DND-41 (cell line): ENCODE measurements around the gene CCDC70.

Source experiments
- ATAC-seq: fragments of 200-7000 bp; cut with Tn5 transposase; 3 replicates; pipeline ENCODE4 v1.9.1; 2021; ENCODE audit warnings: low read depth; ENCODE audit not compliant: insufficient read depth
- DNase-seq: peaks from one replicate; pipeline ENCODE4 v3.0.0-alpha.2; 2020
- H2AFZ ChIP-seq: 2 replicates; pipeline ENCODE4 v1.6.0; 2012; ENCODE audit warnings: low read depth, low read length
- H3K27ac ChIP-seq: 2 replicates; pipeline ENCODE4 v1.5.1; 2012; ENCODE audit warnings: low read length, inconsistent platforms
- H3K27me3 ChIP-seq: fragments of 200-600 bp; sonication (generic); 2 replicates; pipeline ENCODE4 v1.6.0; 2012; ENCODE audit warnings: low read length, mild to moderate bottlenecking, inconsistent platforms; ENCODE audit not compliant: insufficient read depth, poor library complexity
- H3K36me3 ChIP-seq: 2 replicates; pipeline ENCODE4 v1.5.1; 2012; ENCODE audit warnings: low read length, inconsistent platforms; ENCODE audit not compliant: insufficient read depth
- H3K4me1 ChIP-seq: 2 replicates; pipeline ENCODE4 v1.5.1; 2012; ENCODE audit warnings: mild to moderate bottlenecking, low read length; ENCODE audit not compliant: insufficient read depth
- H3K4me2 ChIP-seq: 2 replicates; pipeline ENCODE4 v1.6.0; 2012; ENCODE audit warnings: mild to moderate bottlenecking, moderate library complexity, low read length, inconsistent platforms; ENCODE audit not compliant: insufficient read depth
- H3K4me3 ChIP-seq, 2 experiments: fragments of 200-600 bp in 1 of 2; shearing (Covaris generic) in 1 of 2; 2 replicates each; pipeline ENCODE4 v1.5.1; 2012 to 2016; ENCODE audit warnings: inconsistent platforms in 2 of 2, low read length in 2 of 2, mild to moderate bottlenecking in 2 of 2, low read depth in 1 of 2, moderate library complexity in 1 of 2
- H3K79me2 ChIP-seq: 2 replicates; pipeline ENCODE4 v1.6.0; 2012; ENCODE audit warnings: low read length, inconsistent platforms; ENCODE audit not compliant: insufficient read depth
- H3K9ac ChIP-seq: 2 replicates; pipeline ENCODE4 v1.6.0; 2012; ENCODE audit warnings: low read depth, mild to moderate bottlenecking, inconsistent platforms, low read length, moderate library complexity
- H3K9me3 ChIP-seq: 2 replicates; pipeline ENCODE4 v1.5.1; 2012; ENCODE audit warnings: low read length, moderate library complexity, mild to moderate bottlenecking, inconsistent platforms; ENCODE audit not compliant: insufficient read depth, severe bottlenecking
- H4K20me1 ChIP-seq: 2 replicates; pipeline ENCODE4 v1.6.0; 2012; ENCODE audit warnings: low read length; ENCODE audit not compliant: insufficient read depth
- CTCF ChIP-seq: IDR thresholded peaks from 2 replicates; pipeline ENCODE4 v1.5.1; 2012; ENCODE audit warnings: borderline replicate concordance, low read length, moderate library complexity, mild to moderate bottlenecking; ENCODE audit not compliant: poor library complexity, severe bottlenecking; ENCODE audit errors: extremely low read depth
- EZH2 ChIP-seq: IDR thresholded peaks from 3 replicates; pipeline ENCODE4 v1.6.1; 2012; ENCODE audit warnings: borderline replicate concordance, low read depth, mild to moderate bottlenecking, moderate library complexity, low read length, inconsistent platforms; ENCODE audit not compliant: severe bottlenecking

The CCDC70 gene

GRCh38 chr13:51834581-51835171 lies 27.1 kb upstream of the CCDC70 start:
- no peak overlapping the region for H3K4me3 ChIP-seq
- H3K4me2 ChIP-seq = no peak overlapping the region
- DNase-seq = no peak
- no peaks in the 10 kb centered on the region for H4K20me1 ChIP-seq
- no peaks in the 10 kb centered on the region for H3K36me3 ChIP-seq
- H3K79me2 ChIP-seq = no peaks in the 10 kb centered on the region
- no peaks in the 10 kb centered on the region for H3K4me1 ChIP-seq
- no peak overlapping the region for H3K27ac ChIP-seq
- no peak for ATAC-seq
- H3K27me3 ChIP-seq = peaks cover 18% of the 10 kb centered on the region
- no peak overlapping the region for H3K9ac ChIP-seq
- no peaks in the 10 kb centered on the region for H3K9me3 ChIP-seq
- no peak overlapping the region for H2AFZ ChIP-seq
- TF ChIP-seq EZH2 (no peak), CTCF (no peak)

- no peak for TF ChIP-seq CTCF
- TF ChIP-seq EZH2 = no peak
Measured at GRCh38 chr13:51837016-51837415, 24.8 kb upstream of the CCDC70 start.

GRCh38 chr13:51838240-51838846 lies 23.4 kb upstream of the CCDC70 start:
- no peak overlapping the region for H3K9ac ChIP-seq
- H3K36me3 ChIP-seq = no peaks in the 10 kb centered on the region
- DNase-seq = no peak
- no peak overlapping the region for H3K27ac ChIP-seq
- peaks cover 15% of the 10 kb centered on the region for H3K27me3 ChIP-seq
- no peak overlapping the region for H3K4me3 ChIP-seq
- H3K9me3 ChIP-seq = no peaks in the 10 kb centered on the region
- H3K4me2 ChIP-seq = no peak overlapping the region
- H2AFZ ChIP-seq = no peak overlapping the region
- no peaks in the 10 kb centered on the region for H3K4me1 ChIP-seq
- H4K20me1 ChIP-seq = no peaks in the 10 kb centered on the region
- ATAC-seq = no peak
- no peaks in the 10 kb centered on the region for H3K79me2 ChIP-seq
- no peak for TF ChIP-seq EZH2

More at GRCh38 chr13:51837016-51837415, 24.8 kb upstream of the CCDC70 start:
- no peak for ATAC-seq
- no peak overlapping the region for H3K4me2 ChIP-seq
- no peak overlapping the region for H3K4me3 ChIP-seq
- no peaks in the 10 kb centered on the region for H3K4me1 ChIP-seq
- no peak overlapping the region for H3K9ac ChIP-seq
- no peaks in the 10 kb centered on the region for H3K9me3 ChIP-seq
- no peaks in the 10 kb centered on the region for H3K79me2 ChIP-seq
- H3K27ac ChIP-seq = no peak overlapping the region
- H3K27me3 ChIP-seq = peaks cover 15% of the 10 kb centered on the region
- no peak for DNase-seq
- no peak overlapping the region for H2AFZ ChIP-seq
- no peaks in the 10 kb centered on the region for H3K36me3 ChIP-seq
- no peaks in the 10 kb centered on the region for H4K20me1 ChIP-seq

GRCh38 chr13:51839711-51840540 lies 21.8 kb upstream of the CCDC70 start:
- no peak overlapping the region for H3K4me3 ChIP-seq
- no peak overlapping the region for H3K9ac ChIP-seq
- H3K79me2 ChIP-seq = no peaks in the 10 kb centered on the region
- H3K36me3 ChIP-seq = no peaks in the 10 kb centered on the region
- TF ChIP-seq EZH2 = no peak
- TF ChIP-seq CTCF = no peak
- H2AFZ ChIP-seq = no peak overlapping the region
- peaks cover 2% of the 10 kb centered on the region for H3K4me1 ChIP-seq
- H3K9me3 ChIP-seq = no peaks in the 10 kb centered on the region
- ATAC-seq = no peak
- DNase-seq = no peak
- H3K4me2 ChIP-seq = no peak overlapping the region
- H3K27ac ChIP-seq = no peak overlapping the region
- peaks cover 5% of the 10 kb centered on the region for H3K27me3 ChIP-seq
- H4K20me1 ChIP-seq = no peaks in the 10 kb centered on the region
